Astrocyte (in vitro differentiated cells and primary cell): ENCODE data around the gene CBLN2.

Experiments used
- EZH2 ChIP-seq: IDR thresholded peaks from 2 replicates; pipeline ENCODE4 v1.6.1; 2012; ENCODE audit warnings: mild to moderate bottlenecking, low read length, inconsistent platforms; ENCODE audit not compliant: insufficient read depth
- TF ChIP-seq, protein P1 (sequence below): IDR thresholded peaks from 2 replicates; pipeline ENCODE4 v1.5.1; 2011; ENCODE audit warnings: low read depth, mild to moderate bottlenecking, inconsistent platforms, low read length, moderate library complexity; ENCODE audit not compliant: insufficient read depth

DNA sequence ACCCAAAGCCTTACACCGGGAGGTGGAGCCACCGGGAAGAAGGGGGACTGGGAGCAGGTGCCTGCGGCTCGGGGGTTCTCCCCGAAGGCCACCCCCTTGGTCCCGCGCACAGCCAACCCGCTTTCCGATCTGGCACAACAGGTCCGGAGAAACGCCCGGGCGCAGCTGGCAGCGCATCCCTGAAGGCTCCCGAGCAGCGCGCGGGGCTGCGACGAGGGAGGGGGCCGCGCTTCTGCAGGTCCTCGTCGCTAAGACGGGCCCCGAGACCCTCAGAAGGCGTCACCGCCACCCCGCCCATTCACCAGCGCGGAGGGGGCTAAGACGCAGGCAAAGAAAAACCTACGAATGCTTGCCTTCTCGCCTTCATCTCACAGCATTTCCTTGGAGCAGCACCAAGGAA, 1.8 kb downstream of the CBLN2 start:
- TF ChIP-seq, protein P1, sequence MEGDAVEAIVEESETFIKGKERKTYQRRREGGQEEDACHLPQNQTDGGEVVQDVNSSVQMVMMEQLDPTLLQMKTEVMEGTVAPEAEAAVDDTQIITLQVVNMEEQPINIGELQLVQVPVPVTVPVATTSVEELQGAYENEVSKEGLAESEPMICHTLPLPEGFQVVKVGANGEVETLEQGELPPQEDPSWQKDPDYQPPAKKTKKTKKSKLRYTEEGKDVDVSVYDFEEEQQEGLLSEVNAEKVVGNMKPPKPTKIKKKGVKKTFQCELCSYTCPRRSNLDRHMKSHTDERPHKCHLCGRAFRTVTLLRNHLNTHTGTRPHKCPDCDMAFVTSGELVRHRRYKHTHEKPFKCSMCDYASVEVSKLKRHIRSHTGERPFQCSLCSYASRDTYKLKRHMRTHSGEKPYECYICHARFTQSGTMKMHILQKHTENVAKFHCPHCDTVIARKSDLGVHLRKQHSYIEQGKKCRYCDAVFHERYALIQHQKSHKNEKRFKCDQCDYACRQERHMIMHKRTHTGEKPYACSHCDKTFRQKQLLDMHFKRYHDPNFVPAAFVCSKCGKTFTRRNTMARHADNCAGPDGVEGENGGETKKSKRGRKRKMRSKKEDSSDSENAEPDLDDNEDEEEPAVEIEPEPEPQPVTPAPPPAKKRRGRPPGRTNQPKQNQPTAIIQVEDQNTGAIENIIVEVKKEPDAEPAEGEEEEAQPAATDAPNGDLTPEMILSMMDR: no peak
- peak; percentile 28 for TF ChIP-seq EZH2
